HCT116 (cell line): Measurements from ENCODE around the gene GFOD1. TPM values are rescaled to one million over a fixed set of nuclear protein-coding genes. Genes with fewer than 3 reads are reported as not detected.

ENCODE experiments used
- ATAC-seq: fragments of 200-7000 bp; cut with Tn5 transposase; 2 replicates; pipeline ENCODE4 v1.9.1; 2020; ENCODE audit warnings: mild to moderate bottlenecking, moderate library complexity
- BruUV-seq: library from RNA; stranded (reverse); fragments of 400-500 nt; replicated peaks from 2 replicates; lab custom pipeline; 2021; lab: Mats Ljungman, UMichigan
- CTCF ChIA-PET: fragments of 300-600 bp; sonication (Branson Sonifier 250); formaldehyde crosslinking; loops from one replicate; lab custom pipeline; 2021; ENCODE audit warnings: antibody characterized with exemption; lab: Charles Lee
- POLR2A ChIA-PET: fragments of 300-600, 350-600 bp; sonication (Branson Sonifier 250); formaldehyde crosslinking; loops from one replicate; lab custom pipeline; 2021; ENCODE audit warnings: antibody characterized with exemption; lab: Charles Lee
- RAD21 ChIA-PET, 2 experiments: fragments of 300-600 bp; sonication (Branson Sonifier 250); formaldehyde crosslinking; loops; one replicate each; lab custom pipeline; 2023; ENCODE audit warnings: low total read pairs in 2 of 2; ENCODE audit not compliant: uncharacterized antibody in 2 of 2, unreplicated experiment in 2 of 2, low non-redundant PET in 1 of 2; lab: Charles Lee
- DNase-seq: peaks from one replicate; pipeline ENCODE4 v3.0.0-alpha.2; 2010; ENCODE audit warnings: low read depth, low spot score
- H2AFZ ChIP-seq: fragments of 200-600 bp; shearing (Covaris generic), sonication (generic); 2 replicates; pipeline ENCODE4 v1.6.1; 2017; ENCODE audit warnings: low read depth, mixed run types, mixed read lengths, antibody characterized with exemption, low read length; ENCODE audit not compliant: poor library complexity, severe bottlenecking
- H3K27ac ChIP-seq: 2 replicates; pipeline ENCODE4 v1.5.1; 2012; ENCODE audit warnings: low read depth, low read length
- H3K27me3 ChIP-seq: fragments of 200-600 bp; sonication (generic); 2 replicates; pipeline ENCODE4 v1.6.1; 2016; ENCODE audit warnings: mixed run types, low read length, mixed read lengths; ENCODE audit not compliant: insufficient read depth
- H3K36me3 ChIP-seq, 2 experiments: fragments of 200-500 bp in 1 of 2; fragments of 200-600 bp in 1 of 2; sonication (Bioruptor generic) in 1 of 2; sonication (generic) in 1 of 2; 2 replicates each; pipeline versions ENCODE4 v1.5.1 to v1.6.1; 2014 to 2016; ENCODE audit warnings: low read length in 2 of 2, inconsistent platforms in 1 of 2, mixed read lengths in 1 of 2, mixed run types in 1 of 2; ENCODE audit not compliant: insufficient read depth in 2 of 2, control insufficient read depth in 1 of 2
- H3K4me1 ChIP-seq, 2 experiments: fragments of 200-600 bp in 1 of 2; sonication (generic) in 1 of 2; 2 replicates each; pipeline versions ENCODE4 v1.5.1 to v1.6.1; 2012 to 2017; ENCODE audit warnings: low read length in 2 of 2, inconsistent platforms in 1 of 2, mild to moderate bottlenecking in 1 of 2, mixed read lengths in 1 of 2, mixed run types in 1 of 2, moderate library complexity in 1 of 2; ENCODE audit not compliant: insufficient read depth in 2 of 2, control insufficient read depth in 1 of 2
- H3K4me2 ChIP-seq: fragments of 200-600 bp; sonication (generic); 2 replicates; pipeline ENCODE4 v1.6.1; 2017; ENCODE audit warnings: mixed run types, low read length, mixed read lengths
- H3K4me3 ChIP-seq, 2 experiments: fragments of 200-600 bp in 1 of 2; sonication (generic) in 1 of 2; replicated peaks in 1 of 2; 2 replicates each; pipeline ENCODE4 v1.5.1; 2011 to 2016; ENCODE audit warnings: low read length in 2 of 2, control low read depth in 1 of 2, low read depth in 1 of 2, mild to moderate bottlenecking in 1 of 2, mixed read lengths in 1 of 2, mixed run types in 1 of 2
- H3K79me2 ChIP-seq: fragments of 200-600 bp; sonication (generic); 2 replicates; pipeline ENCODE4 v1.6.1; 2017; ENCODE audit warnings: mild to moderate bottlenecking, mixed run types, low read length, moderate library complexity, mixed read lengths; ENCODE audit not compliant: insufficient read depth
- H3K9ac ChIP-seq: fragments of 200-600 bp; sonication (generic); 2 replicates; pipeline ENCODE4 v1.6.1; 2016; ENCODE audit warnings: low read length, mixed read lengths
- H3K9me2 ChIP-seq: fragments of 200-600 bp; sonication (generic), shearing (Covaris generic); 2 replicates; pipeline ENCODE4 v1.6.1; 2017; ENCODE audit warnings: mixed run types, mild to moderate bottlenecking, moderate library complexity; ENCODE audit not compliant: insufficient read depth
- H3K9me3 ChIP-seq, 2 experiments: fragments of 200-500 bp in 1 of 2; fragments of 200-600 bp in 1 of 2; sonication (Bioruptor generic) in 1 of 2; sonication (generic) in 1 of 2; 2 replicates each; pipeline ENCODE4 v1.6.1; 2014 to 2017; ENCODE audit warnings: low read length in 2 of 2, mixed read lengths in 2 of 2, inconsistent platforms in 1 of 2, low read depth in 1 of 2, mild to moderate bottlenecking in 1 of 2, mixed run types in 1 of 2, moderate library complexity in 1 of 2; ENCODE audit not compliant: control insufficient read depth in 1 of 2, insufficient read depth in 1 of 2
- H4K20me1 ChIP-seq: fragments of 200-600 bp; sonication (generic), shearing (Covaris generic); 2 replicates; pipeline ENCODE4 v1.6.1; 2017; ENCODE audit warnings: mixed run types, mild to moderate bottlenecking, moderate library complexity; ENCODE audit not compliant: insufficient read depth
- ATF3 ChIP-seq: IDR thresholded peaks from 2 replicates; pipeline ENCODE4 v1.6.1; 2012
- CBX3 ChIP-seq: IDR thresholded peaks from 2 replicates; pipeline ENCODE4 v1.6.1; 2012; ENCODE audit warnings: low read depth
- EGR1 ChIP-seq: IDR thresholded peaks from 2 replicates; pipeline ENCODE4 v1.6.1; 2012; ENCODE audit warnings: low read depth
- ELF1 ChIP-seq: IDR thresholded peaks from 2 replicates; pipeline ENCODE4 v1.6.1; 2012; ENCODE audit warnings: low read depth, borderline replicate concordance
- EZH2phosphoT487 ChIP-seq: fragments of 200-600 bp; IDR thresholded peaks from 2 replicates; pipeline ENCODE4 v1.6.1; 2018; ENCODE audit warnings: antibody characterized with exemption, borderline replicate concordance
- FOSL1 ChIP-seq: IDR thresholded peaks from 2 replicates; pipeline ENCODE4 v1.6.1; 2012; ENCODE audit warnings: low read depth
- JUND ChIP-seq: IDR thresholded peaks from 2 replicates; pipeline ENCODE4 v1.6.1; 2012
- MAX ChIP-seq: IDR thresholded peaks from 2 replicates; pipeline ENCODE4 v1.6.1; 2012
- POLR2A ChIP-seq: IDR thresholded peaks from 2 replicates; pipeline ENCODE4 v1.7.0; 2011; ENCODE audit warnings: borderline replicate concordance; ENCODE audit not compliant: insufficient read depth, insufficient read length; ENCODE audit errors: extremely low read depth
- RAD21 ChIP-seq: IDR thresholded peaks from 2 replicates; pipeline ENCODE4 v1.6.1; 2012; ENCODE audit warnings: low read depth, mild to moderate bottlenecking
- SIN3A ChIP-seq: IDR thresholded peaks from 2 replicates; pipeline ENCODE4 v1.6.1; 2012; ENCODE audit warnings: low read depth
- SP1 ChIP-seq: IDR thresholded peaks from 2 replicates; pipeline ENCODE4 v1.6.1; 2012; ENCODE audit warnings: low read depth
- SRF ChIP-seq: IDR thresholded peaks from 2 replicates; pipeline ENCODE4 v1.6.1; 2012; ENCODE audit warnings: low read depth
- YY1 ChIP-seq: IDR thresholded peaks from 2 replicates; pipeline ENCODE4 v1.6.1; 2011; ENCODE audit warnings: low read length, low read depth, moderate library complexity, mild to moderate bottlenecking; ENCODE audit not compliant: insufficient replicate concordance; ENCODE audit errors: extremely low read depth
- ZFX ChIP-seq: fragments of 450-650 bp; IDR thresholded peaks from 2 replicates; pipeline ENCODE4 v1.6.1; 2017
- ZNF274 ChIP-seq: fragments of 200-500 bp; sonication (Bioruptor generic); IDR thresholded peaks from 2 replicates; pipeline ENCODE4 v1.6.1; 2014; ENCODE audit warnings: mild to moderate bottlenecking, low read depth, low read length, inconsistent platforms
- intact Hi-C: fragments of 100-400 bp; cut with micrococcal nuclease; formaldehyde crosslinking; loops from 2 replicates; pipeline ENCODE4 v1.10.0; 2022
- total RNA-seq: library from RNA; stranded (reverse); gene quantifications from one replicate; pipeline ENCODE4 v1.2.1, GENCODE V29; 2021; ENCODE audit not compliant: unreplicated experiment
- TF ChIP-seq, protein P1 (sequence below): IDR thresholded peaks from 2 replicates; pipeline ENCODE4 v1.6.1; 2011; ENCODE audit warnings: mild to moderate bottlenecking, low read length, moderate library complexity; ENCODE audit not compliant: insufficient replicate concordance; ENCODE audit errors: extremely low read depth

Gene GFOD1
- total RNA-seq, 1 experiment from 2014 or later: 3.8 TPM

DNA sequence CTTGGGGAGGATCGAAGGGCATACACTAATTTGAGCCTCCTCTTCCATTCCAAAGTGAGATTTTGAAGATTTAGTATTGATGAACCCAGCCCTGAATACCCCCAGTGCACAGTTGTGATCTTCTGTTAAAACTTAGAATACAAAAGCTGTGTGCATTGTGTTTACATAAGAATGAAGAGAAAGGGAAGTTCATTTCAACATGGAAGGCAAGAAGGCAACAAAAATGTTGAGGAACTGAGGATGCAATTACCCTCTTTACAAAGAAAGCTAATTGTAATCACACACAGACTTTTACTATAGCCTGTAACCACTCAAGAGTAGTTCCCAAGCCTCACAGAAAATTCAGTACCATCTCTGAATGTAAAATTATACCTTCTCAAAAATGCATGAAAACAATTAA, 49.3 kb downstream of the GFOD1 start:
- no peak for ATAC-seq

More for the DNA sequence above, 49.3 kb downstream of the GFOD1 start:
- no peaks in the 10 kb centered on the region for H3K27me3 ChIP-seq
- H3K9me3 ChIP-seq: no peaks in the 10 kb centered on the region
- intact Hi-C loops: no loop called here
- H3K79me2 ChIP-seq: no peaks in the 10 kb centered on the region
- no peak for TF ChIP-seq SRF
- no peak for TF ChIP-seq ZFX
- no peak for TF ChIP-seq SP1
- TF ChIP-seq, protein P1, sequence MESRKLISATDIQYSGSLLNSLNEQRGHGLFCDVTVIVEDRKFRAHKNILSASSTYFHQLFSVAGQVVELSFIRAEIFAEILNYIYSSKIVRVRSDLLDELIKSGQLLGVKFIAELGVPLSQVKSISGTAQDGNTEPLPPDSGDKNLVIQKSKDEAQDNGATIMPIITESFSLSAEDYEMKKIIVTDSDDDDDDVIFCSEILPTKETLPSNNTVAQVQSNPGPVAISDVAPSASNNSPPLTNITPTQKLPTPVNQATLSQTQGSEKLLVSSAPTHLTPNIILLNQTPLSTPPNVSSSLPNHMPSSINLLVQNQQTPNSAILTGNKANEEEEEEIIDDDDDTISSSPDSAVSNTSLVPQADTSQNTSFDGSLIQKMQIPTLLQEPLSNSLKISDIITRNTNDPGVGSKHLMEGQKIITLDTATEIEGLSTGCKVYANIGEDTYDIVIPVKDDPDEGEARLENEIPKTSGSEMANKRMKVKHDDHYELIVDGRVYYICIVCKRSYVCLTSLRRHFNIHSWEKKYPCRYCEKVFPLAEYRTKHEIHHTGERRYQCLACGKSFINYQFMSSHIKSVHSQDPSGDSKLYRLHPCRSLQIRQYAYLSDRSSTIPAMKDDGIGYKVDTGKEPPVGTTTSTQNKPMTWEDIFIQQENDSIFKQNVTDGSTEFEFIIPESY: no peak
- no peak for TF ChIP-seq ELF1
- no peak for TF ChIP-seq SIN3A
- TF ChIP-seq CBX3: no peak
- no peak for TF ChIP-seq EGR1
- TF ChIP-seq RAD21: no peak
- no peak for TF ChIP-seq ZNF274
- TF ChIP-seq JUND: no peak
- TF ChIP-seq FOSL1: no peak
- no peak for TF ChIP-seq EZH2phosphoT487
- TF ChIP-seq ATF3: no peak
- TF ChIP-seq YY1: no peak
- TF ChIP-seq MAX: no peak
- TF ChIP-seq POLR2A: no peak
- TF ChIP-seq, all 23 proteins: peak for 0
- H3K36me3 ChIP-seq: no peaks in the 10 kb centered on the region
- ChIA-PET CTCF (no interaction called here), POLR2A (no interaction called here), RAD21 (no interaction called here)
- no peaks in the 10 kb centered on the region for H3K4me1 ChIP-seq
- H2AFZ ChIP-seq: no peak overlapping the region
- H4K20me1 ChIP-seq: no peaks in the 10 kb centered on the region
- H3K4me3 ChIP-seq: no peak overlapping the region
- no peaks in the 10 kb centered on the region for H3K9me2 ChIP-seq
- no TSS peak for BruUV-seq
- no peak for DNase-seq
- H3K9ac ChIP-seq: no peak overlapping the region
- no peak overlapping the region for H3K27ac ChIP-seq
- no peak overlapping the region for H3K4me2 ChIP-seq
